BLaER1 treated with 17β-estradiol and CSF1 and Interleukin-3, amounts not matched to agents 10 nM and 100 nM (cell line): ENCODE data around the gene GATA2.

Source experiments
- H3K27ac ChIP-seq, 11 experiments: shearing (Covaris generic); formaldehyde crosslinking; 2 replicates each; pipeline ENCODE4 v1.8.1; 2022
- H3K27me3 ChIP-seq, 11 experiments: shearing (Covaris generic); formaldehyde crosslinking; 2 replicates each; pipeline ENCODE4 v1.8.1; 2022
- H3K36me3 ChIP-seq, 11 experiments: shearing (Covaris generic); formaldehyde crosslinking; 2 replicates each; pipeline ENCODE4 v1.8.1; 2022
- H3K4me1 ChIP-seq, 10 experiments: shearing (Covaris generic); formaldehyde crosslinking; 2 replicates each; pipeline ENCODE4 v1.8.1; 2022
- H3K4me2 ChIP-seq, 11 experiments: shearing (Covaris generic); formaldehyde crosslinking; 2 replicates each; pipeline ENCODE4 v1.8.1; 2022
- H3K4me3 ChIP-seq, 10 experiments: shearing (Covaris generic); formaldehyde crosslinking; 2 replicates each; pipeline ENCODE4 v1.8.1; 2022
- H3K9ac ChIP-seq, 11 experiments: shearing (Covaris generic); formaldehyde crosslinking; 2 replicates each; pipeline ENCODE4 v1.8.1; 2022
- H3K9me3 ChIP-seq, 11 experiments: shearing (Covaris generic); formaldehyde crosslinking; replicated peaks in 1 of 11; 2 replicates each; pipeline ENCODE4 v1.8.1; 2022
- H4K20me1 ChIP-seq, 11 experiments: shearing (Covaris generic); formaldehyde crosslinking; 2 replicates each; pipeline ENCODE4 v1.8.1; 2022
- Cebpa-rat ChIP-seq, 11 experiments: shearing (Covaris generic); IDR thresholded peaks; 2 replicates each; pipeline ENCODE4 v1.8.1; 2022

GATA2 gene

DNA sequence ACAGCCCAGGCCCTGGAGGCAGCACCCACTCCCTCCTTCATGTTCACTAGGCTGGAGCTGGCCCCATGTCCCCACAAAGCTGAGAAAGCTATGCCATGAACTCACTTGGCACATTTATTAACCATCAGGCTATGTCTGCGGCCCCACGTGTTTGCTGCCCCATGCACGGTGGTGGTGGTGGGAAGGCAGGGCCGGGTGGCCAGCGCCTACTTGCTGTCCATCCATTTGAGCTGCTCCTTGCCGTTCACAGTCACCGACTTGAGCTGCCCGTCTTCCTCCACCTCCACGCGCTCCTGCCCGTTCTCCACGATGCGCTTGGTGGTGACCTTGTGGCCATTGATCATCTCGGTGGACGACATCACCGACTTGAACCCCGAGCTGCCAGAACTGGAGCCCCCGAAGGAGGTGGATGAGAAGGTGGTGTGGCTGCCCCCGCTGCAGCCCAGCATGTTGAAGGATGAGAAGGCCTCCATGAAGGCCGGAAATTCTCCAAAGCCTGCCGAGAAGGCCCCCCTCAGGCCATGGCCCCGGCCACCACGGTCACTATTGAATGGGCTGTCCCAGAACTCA, 30.6 kb downstream of the GATA2 start:
- no peak for TF ChIP-seq Cebpa-rat (IDR thresholded peaks at IDR 0.05)
- Histone ChIP-seq H3K4me2 (no peak overlapping the region), H4K20me1 (peaks cover 0 to 22% (median 0%) of the 10 kb centered on the region in 11 experiments; a peak in 7 of 22 replicates), H3K27me3 (no peaks in the 10 kb centered on the region), H3K9me3 (no peaks in the 10 kb centered on the region), H3K4me1 (no peaks in the 10 kb centered on the region), H3K4me3 (no peak overlapping the region), H3K36me3 (no peaks in the 10 kb centered on the region), H3K27ac (no peak overlapping the region), H3K9ac (no peak overlapping the region)

DNA sequence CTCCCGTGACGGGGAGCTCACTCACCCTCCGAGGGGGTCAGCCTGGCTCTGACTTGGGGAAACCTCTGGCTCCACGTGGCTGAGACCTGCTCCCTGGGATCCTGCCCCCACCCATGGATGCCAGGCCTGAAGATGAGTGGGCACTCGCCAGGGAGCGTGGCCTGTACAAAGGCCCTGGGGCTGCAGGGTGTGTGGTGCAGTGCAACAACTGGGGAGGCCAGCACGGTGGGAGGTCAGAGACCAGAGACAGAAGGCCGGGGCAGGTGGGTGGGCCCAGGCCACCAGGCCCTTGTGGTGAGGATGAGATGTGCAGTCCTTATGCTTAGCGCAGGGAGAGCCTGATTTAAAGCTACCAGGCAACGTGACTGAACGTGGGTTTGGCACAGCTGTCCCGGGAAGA, 31.3 kb downstream of the GATA2 start:
- Histone ChIP-seq H3K4me2 (no peak overlapping the region), H4K20me1 (peaks cover 0 to 23% (median 0%) of the 10 kb centered on the region in 11 experiments; a peak in 7 of 22 replicates), H3K4me3 (no peak overlapping the region), H3K27me3 (no peaks in the 10 kb centered on the region), H3K9me3 (no peaks in the 10 kb centered on the region), H3K9ac (no peak overlapping the region), H3K27ac (no peak overlapping the region), H3K36me3 (no peaks in the 10 kb centered on the region), H3K4me1 (no peaks in the 10 kb centered on the region)
- TF ChIP-seq Cebpa-rat (IDR thresholded peaks at IDR 0.05): no peak

DNA sequence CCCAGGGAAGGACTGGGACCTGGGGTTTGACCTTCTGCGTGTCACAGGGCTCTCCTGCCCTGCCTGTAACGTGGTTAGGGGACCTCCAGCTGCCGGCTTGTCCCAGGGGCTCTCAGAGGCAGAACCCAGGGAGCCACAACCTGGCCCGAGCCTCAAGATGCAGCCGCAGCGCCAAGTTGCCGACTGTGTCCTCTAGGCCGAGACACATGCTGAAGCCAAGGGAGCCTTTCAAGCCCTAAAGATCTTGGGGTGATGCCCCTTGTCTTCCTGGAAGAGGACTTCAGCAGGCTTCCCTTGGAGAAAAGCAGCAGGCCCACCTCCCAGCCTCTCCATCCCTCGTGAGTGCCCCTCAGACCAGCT, 33.6 kb downstream of the GATA2 start:
- no peak overlapping the region for H3K4me2 ChIP-seq
- H3K36me3 ChIP-seq: no peaks in the 10 kb centered on the region
- peaks cover 0 to 6% (median 0%) of the 10 kb centered on the region in 11 experiments; a peak in 2 of 22 replicates for H3K27me3 ChIP-seq
- H4K20me1 ChIP-seq: peaks cover 0 to 19% (median 0%) of the 10 kb centered on the region in 11 experiments; a peak in 7 of 22 replicates
- no peak overlapping the region for H3K9ac ChIP-seq
- no peak overlapping the region for H3K27ac ChIP-seq
- H3K4me3 ChIP-seq: no peak overlapping the region
- peaks cover 0 to 10% (median 5%) of the 10 kb centered on the region in 10 experiments; a peak in 10 of 20 replicates for H3K4me1 ChIP-seq
- no peaks in the 10 kb centered on the region for H3K9me3 ChIP-seq
- no peak for TF ChIP-seq Cebpa-rat (IDR thresholded peaks at IDR 0.05)

GRCh38 chr3:128458746-128459460, 34.1 kb downstream of the GATA2 start:
- Histone ChIP-seq H3K4me1 (peaks cover 0 to 15% (median 10%) of the 10 kb centered on the region in 10 experiments; a peak in 13 of 20 replicates), H4K20me1 (peaks cover 0 to 24% (median 0%) of the 10 kb centered on the region in 11 experiments; a peak in 7 of 22 replicates), H3K36me3 (no peaks in the 10 kb centered on the region), H3K4me3 (no peak overlapping the region), H3K9ac (no peak overlapping the region), H3K27me3 (peaks cover 0 to 6% (median 0%) of the 10 kb centered on the region in 11 experiments; a peak in 3 of 22 replicates), H3K27ac (no peak overlapping the region), H3K4me2 (no peak overlapping the region), H3K9me3 (no peaks in the 10 kb centered on the region)
- no peak for TF ChIP-seq Cebpa-rat (IDR thresholded peaks at IDR 0.05)

- Histone ChIP-seq H4K20me1 (peaks cover 0 to 24% (median 0%) of the 10 kb centered on the region in 11 experiments; a peak in 7 of 22 replicates), H3K9me3 (no peaks in the 10 kb centered on the region), H3K4me1 (peaks cover 0 to 23% (median 18%) of the 10 kb centered on the region in 10 experiments; a peak in 15 of 20 replicates), H3K27ac (no peak overlapping the region), H3K36me3 (no peaks in the 10 kb centered on the region), H3K4me3 (no peak overlapping the region), H3K27me3 (peaks cover 0 to 7% (median 0%) of the 10 kb centered on the region in 11 experiments; a peak in 4 of 22 replicates), H3K9ac (no peak overlapping the region), H3K4me2 (no peak overlapping the region)
- TF ChIP-seq Cebpa-rat (IDR thresholded peaks at IDR 0.05): no peak
Observed at GRCh38 chr3:128457937-128458336, 35.1 kb downstream of the GATA2 start.

- no peaks in the 10 kb centered on the region for H3K9me3 ChIP-seq
Observed at GRCh38 chr3:128456776-128457715, 36.0 kb downstream of the GATA2 start.

DNA sequence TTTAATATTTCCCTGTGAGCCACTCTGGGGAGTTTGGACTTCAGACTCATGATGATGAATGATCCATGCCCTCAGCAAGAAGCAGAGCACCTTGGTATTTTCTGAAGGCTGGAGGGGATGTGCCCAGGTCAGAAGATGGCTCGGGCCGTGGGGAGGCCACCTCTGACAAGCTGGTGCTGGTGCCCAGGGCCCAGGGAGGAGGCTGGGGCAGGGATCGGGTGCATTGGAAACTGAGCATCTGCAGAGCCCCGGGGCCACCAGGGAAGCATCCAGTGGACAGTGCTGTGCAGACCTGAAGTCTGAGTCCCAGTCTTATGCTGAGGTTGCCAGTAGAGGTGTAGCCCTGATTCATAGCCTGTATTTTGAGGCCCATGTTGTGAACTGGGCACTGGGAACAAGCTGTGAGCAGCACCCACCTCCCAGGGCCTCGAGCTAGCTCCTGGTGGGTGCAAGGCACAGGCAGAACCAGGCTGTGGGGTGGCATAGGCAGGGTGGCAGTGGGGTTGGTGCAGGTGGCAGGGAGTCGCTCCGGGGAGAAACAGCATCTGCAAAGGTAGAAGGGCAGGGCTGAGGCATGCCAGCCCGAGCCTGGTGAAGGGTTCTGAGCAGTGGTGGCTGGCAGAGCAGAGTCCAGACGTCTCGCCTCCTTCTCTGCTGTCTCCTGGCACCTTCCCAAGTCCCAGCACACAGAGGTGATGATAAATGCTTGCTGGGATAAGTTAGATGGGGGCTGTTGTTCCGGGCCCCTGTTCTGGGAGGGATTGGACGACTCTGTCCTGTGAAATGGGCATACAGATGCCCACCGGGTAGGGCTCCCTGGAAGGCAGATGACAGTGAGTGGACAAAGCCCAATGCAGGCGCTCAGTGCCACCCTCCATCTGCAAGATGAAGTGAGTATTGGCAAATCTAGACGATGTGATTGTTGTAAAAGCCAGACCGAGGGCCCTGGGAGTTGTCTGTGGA, 36.9 kb downstream of the GATA2 start:
- Histone ChIP-seq H3K27ac (no peak overlapping the region), H3K4me2 (no peak overlapping the region), H3K4me3 (no peak overlapping the region), H3K4me1 (peaks cover 0 to 23% (median 18%) of the 10 kb centered on the region in 10 experiments; a peak in 15 of 20 replicates), H3K27me3 (peaks cover 0 to 7% (median 0%) of the 10 kb centered on the region in 11 experiments; a peak in 4 of 22 replicates), H3K9ac (no peak overlapping the region), H4K20me1 (peaks cover 0 to 34% (median 0%) of the 10 kb centered on the region in 11 experiments; a peak in 6 of 22 replicates), H3K36me3 (no peaks in the 10 kb centered on the region), H3K9me3 (no peaks in the 10 kb centered on the region)
- no peak for TF ChIP-seq Cebpa-rat (IDR thresholded peaks at IDR 0.05)

More at GRCh38 chr3:128456776-128457715, 36.0 kb downstream of the GATA2 start:
- H3K27me3 ChIP-seq: peaks cover 0 to 7% (median 0%) of the 10 kb centered on the region in 11 experiments; a peak in 4 of 22 replicates
- no peak overlapping the region for H3K4me3 ChIP-seq
- no peak for TF ChIP-seq Cebpa-rat (IDR thresholded peaks at IDR 0.05)
- H3K4me2 ChIP-seq: no peak overlapping the region
- H3K9ac ChIP-seq: no peak overlapping the region
- no peaks in the 10 kb centered on the region for H3K36me3 ChIP-seq
- H4K20me1 ChIP-seq: peaks cover 0 to 32% (median 0%) of the 10 kb centered on the region in 11 experiments; a peak in 6 of 22 replicates
- peaks cover 0 to 23% (median 18%) of the 10 kb centered on the region in 10 experiments; a peak in 15 of 20 replicates for H3K4me1 ChIP-seq
- H3K27ac ChIP-seq: no peak overlapping the region

- TF ChIP-seq Cebpa-rat (IDR thresholded peaks at IDR 0.05): no peak
- Histone ChIP-seq H3K4me2 (peak overlapping the region in 5 of 11 experiments; percentile 25 to 68 (median 61); a peak in 9 of 22 replicates), H3K4me1 (peaks cover 0 to 23% (median 18%) of the 10 kb centered on the region in 10 experiments; a peak in 15 of 20 replicates), H3K4me3 (no peak overlapping the region), H3K27ac (no peak overlapping the region), H3K36me3 (no peaks in the 10 kb centered on the region), H3K27me3 (peaks cover 0 to 7% (median 0%) of the 10 kb centered on the region in 11 experiments; a peak in 4 of 22 replicates), H3K9me3 (no peaks in the 10 kb centered on the region), H4K20me1 (peaks cover 0 to 34% (median 0%) of the 10 kb centered on the region in 11 experiments; a peak in 6 of 22 replicates), H3K9ac (no peak overlapping the region)
Observed at GRCh38 chr3:128455116-128455515, 37.9 kb downstream of the GATA2 start.
